Measurements from ENCODE around the gene DIP2C.
"Not testable (repeated sequence)": the region's sequence is repeated elsewhere in the genome, so short reads cannot be mapped to it uniquely, and the experiment has no call there.

The DIP2C gene

GRCh38 chr10:308101-308500 is 381.4 kb downstream of the DIP2C start:
- Mint-ChIP-seq H3K36me3 (no peaks in the 10 kb centered on the region), H3K4me1 (ENCODE audit: low read depth) (no peaks in the 10 kb centered on the region), H3K27me3 (no peaks in the 10 kb centered on the region), H3K9me3 (ENCODE audit: low read depth) (no peaks in the 10 kb centered on the region), H3K4me3 (no peak overlapping the region), H3K27ac (no peak overlapping the region)

DNA sequence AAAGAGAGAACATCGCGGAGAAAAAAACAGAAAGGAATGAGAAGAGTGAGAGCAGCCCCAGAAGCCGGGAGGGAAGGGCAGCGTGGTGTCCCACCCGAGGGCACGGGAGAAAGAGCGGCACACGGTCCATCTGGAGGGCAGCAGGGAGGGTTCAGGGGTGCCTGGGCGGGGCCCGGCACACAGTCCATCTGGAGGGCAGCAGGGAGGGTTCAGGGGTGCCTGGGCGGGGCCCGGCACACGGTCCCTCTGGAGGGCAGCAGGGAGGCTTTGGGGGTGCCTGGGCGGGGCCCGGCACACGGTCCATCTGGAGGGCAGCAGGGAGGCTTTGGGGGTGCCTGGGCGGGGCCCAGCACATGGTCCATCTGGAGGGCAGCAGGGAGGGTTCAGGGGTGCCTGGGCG is 381.8 kb downstream of the DIP2C start:
- H3K9me3 Mint-ChIP-seq (ENCODE audit: low read depth): no peaks in the 10 kb centered on the region
- H3K4me1 Mint-ChIP-seq (ENCODE audit: low read depth): no peaks in the 10 kb centered on the region
- no peak overlapping the region for H3K27ac Mint-ChIP-seq
- no peaks in the 10 kb centered on the region for H3K27me3 Mint-ChIP-seq
- no peak overlapping the region for H3K4me3 Mint-ChIP-seq
- H3K36me3 Mint-ChIP-seq: no peaks in the 10 kb centered on the region

GRCh38 chr10:306675-307185 is 382.7 kb downstream of the DIP2C start:
- Mint-ChIP-seq H3K4me3 (no peak overlapping the region), H3K27me3 (no peaks in the 10 kb centered on the region), H3K27ac (no peak overlapping the region), H3K36me3 (no peaks in the 10 kb centered on the region), H3K4me1 (ENCODE audit: low read depth) (no peaks in the 10 kb centered on the region), H3K9me3 (ENCODE audit: low read depth) (no peaks in the 10 kb centered on the region)

DNA sequence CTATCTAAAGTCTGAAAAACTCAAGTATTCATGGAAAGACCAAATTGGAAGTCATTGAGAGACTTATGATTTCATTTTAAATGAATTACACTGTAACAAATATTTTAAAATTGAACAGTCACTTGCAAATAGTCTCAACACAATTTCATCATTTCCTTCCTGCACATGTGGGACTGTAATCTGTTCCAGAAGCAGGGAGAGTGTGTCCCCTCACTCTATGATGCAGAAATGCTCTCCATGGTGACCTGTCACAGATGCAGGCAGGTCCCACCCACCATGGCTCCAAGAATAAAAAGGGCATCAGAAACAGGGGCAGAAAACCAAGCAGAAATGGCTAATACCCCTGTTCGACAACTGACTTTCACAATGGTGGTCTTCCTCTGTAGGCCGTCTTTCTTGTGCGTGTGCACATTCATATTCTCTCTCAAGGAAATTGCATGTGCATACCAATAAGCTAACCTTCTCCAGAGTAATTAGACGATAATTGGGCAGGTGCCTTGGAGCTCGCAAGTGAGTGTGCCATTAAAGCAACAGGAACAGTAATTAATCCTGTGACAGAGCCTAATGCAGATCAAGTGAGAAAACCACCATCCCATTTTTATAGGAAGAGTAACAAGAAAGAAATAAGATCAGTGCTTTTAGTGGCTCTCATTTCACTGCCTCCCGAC is 383.3 kb downstream of the DIP2C start:
- Mint-ChIP-seq H3K36me3 (no peaks in the 10 kb centered on the region), H3K4me1 (ENCODE audit: low read depth) (no peaks in the 10 kb centered on the region), H3K27ac (no peak overlapping the region), H3K9me3 (ENCODE audit: low read depth) (no peaks in the 10 kb centered on the region), H3K27me3 (no peaks in the 10 kb centered on the region), H3K4me3 (no peak overlapping the region)

DNA sequence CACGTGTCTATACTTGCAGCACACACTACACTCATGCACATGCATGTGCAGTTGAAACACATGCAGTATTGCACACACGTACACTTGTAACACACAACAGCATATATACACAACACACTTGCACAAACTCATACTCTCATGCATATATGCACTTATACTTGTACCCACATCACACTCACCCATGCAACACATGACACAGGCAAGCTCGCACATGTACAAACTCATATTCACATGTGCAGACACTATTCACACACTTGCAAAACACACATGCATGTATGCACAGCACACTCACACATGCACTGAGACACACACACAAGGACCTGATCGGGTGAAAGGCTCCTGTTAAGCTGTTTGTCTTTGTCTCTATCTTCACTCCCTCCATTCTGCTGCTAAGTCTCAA is 384.4 kb downstream of the DIP2C start:
- Mint-ChIP-seq H3K9me3 (ENCODE audit: low read depth) (no peaks in the 10 kb centered on the region), H3K36me3 (peaks cover 2% of the 10 kb centered on the region), H3K27me3 (no peaks in the 10 kb centered on the region), H3K4me3 (no peak overlapping the region), H3K27ac (no peak overlapping the region), H3K4me1 (ENCODE audit: low read depth) (no peaks in the 10 kb centered on the region)

GRCh38 chr10:301536-301935 is 387.9 kb downstream of the DIP2C start:
- Mint-ChIP-seq H3K27ac (no peak overlapping the region), H3K36me3 (peaks cover 3% of the 10 kb centered on the region), H3K27me3 (no peaks in the 10 kb centered on the region), H3K4me1 (ENCODE audit: low read depth) (no peaks in the 10 kb centered on the region), H3K9me3 (ENCODE audit: low read depth) (no peaks in the 10 kb centered on the region), H3K4me3 (no peak overlapping the region)

GRCh38 chr10:300580-300979 is 388.9 kb downstream of the DIP2C start:
- not testable (repeated sequence) for H3K9me3 Mint-ChIP-seq (ENCODE audit: low read depth); H3K4me1 Mint-ChIP-seq (ENCODE audit: low read depth); H3K27ac Mint-ChIP-seq; H3K36me3 Mint-ChIP-seq; H3K27me3 Mint-ChIP-seq; H3K4me3 Mint-ChIP-seq

DNA sequence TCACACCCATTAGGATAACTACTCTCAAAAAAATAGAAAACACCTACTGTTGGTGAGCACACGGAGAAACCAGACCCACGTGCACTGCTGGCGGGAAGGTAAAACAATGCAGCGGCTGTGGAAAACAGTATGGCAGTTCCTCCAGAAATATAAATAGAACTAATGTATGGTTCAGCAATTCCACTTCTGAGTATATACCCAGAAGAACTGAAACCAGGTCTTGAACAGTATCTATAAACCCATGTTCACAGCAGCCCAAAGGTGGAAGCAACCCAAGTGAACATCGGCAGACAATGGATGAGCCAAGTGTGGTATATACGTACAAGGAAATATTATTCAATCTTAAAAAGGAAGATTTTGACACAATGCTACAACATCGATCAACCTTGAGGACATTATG is 389.5 kb downstream of the DIP2C start:
- H3K27ac Mint-ChIP-seq: no peak overlapping the region
- no peaks in the 10 kb centered on the region for H3K4me1 Mint-ChIP-seq (ENCODE audit: low read depth)
- no peaks in the 10 kb centered on the region for H3K27me3 Mint-ChIP-seq
- no peak overlapping the region for H3K4me3 Mint-ChIP-seq
- H3K36me3 Mint-ChIP-seq: peaks cover 4% of the 10 kb centered on the region
- H3K9me3 Mint-ChIP-seq (ENCODE audit: low read depth): no peaks in the 10 kb centered on the region

DNA sequence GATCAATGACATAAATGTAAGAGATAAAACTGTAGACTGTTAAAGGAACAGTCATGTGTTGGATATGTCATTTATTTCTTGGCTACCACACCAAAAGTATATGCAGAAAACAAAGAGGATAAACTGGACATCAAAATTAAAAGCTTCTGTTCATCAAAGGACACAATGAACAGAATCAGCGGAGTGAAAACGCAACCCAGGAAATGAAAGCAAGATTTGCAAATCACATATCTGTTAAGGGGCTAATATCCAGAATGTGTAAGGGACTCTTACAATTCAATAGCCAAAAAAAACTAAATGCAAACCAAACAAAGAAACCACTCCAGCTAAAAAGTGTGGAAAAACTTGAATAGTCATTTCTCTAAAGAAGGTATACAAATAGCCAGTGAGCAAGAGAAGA is 390.0 kb downstream of the DIP2C start:
- Mint-ChIP-seq H3K36me3 (peaks cover 4% of the 10 kb centered on the region), H3K4me1 (ENCODE audit: low read depth) (no peaks in the 10 kb centered on the region), H3K27ac (no peak overlapping the region), H3K4me3 (no peak overlapping the region), H3K9me3 (ENCODE audit: low read depth) (no peaks in the 10 kb centered on the region), H3K27me3 (no peaks in the 10 kb centered on the region)

DNA sequence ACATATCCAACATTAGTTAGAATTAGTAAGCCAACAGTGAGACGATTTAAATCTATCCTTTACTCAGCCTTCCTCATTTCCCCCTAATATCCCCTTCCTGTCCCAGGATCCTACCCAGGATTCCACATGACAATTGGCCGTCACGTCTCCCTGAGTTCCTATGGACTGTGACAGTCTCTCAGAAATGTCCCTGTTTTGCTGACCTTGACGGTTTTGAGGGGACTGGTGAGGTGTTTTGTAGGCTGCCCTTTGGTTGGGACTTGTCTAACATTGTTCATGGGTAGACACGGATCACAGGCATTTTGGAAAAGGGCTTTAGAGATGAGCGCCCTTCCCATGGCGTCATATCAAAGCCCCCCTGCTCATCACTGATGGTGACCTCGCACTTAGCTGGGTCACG is 391.4 kb downstream of the DIP2C start:
- Mint-ChIP-seq H3K27ac (no peak overlapping the region), H3K27me3 (no peaks in the 10 kb centered on the region), H3K36me3 (peaks cover 4% of the 10 kb centered on the region), H3K4me1 (ENCODE audit: low read depth) (peaks cover 2% of the 10 kb centered on the region), H3K4me3 (no peak overlapping the region), H3K9me3 (ENCODE audit: low read depth) (no peaks in the 10 kb centered on the region)

GRCh38 chr10:297567-297966 is 391.9 kb downstream of the DIP2C start:
- Mint-ChIP-seq H3K27ac (no peak overlapping the region), H3K4me3 (no peak overlapping the region), H3K36me3 (peaks cover 4% of the 10 kb centered on the region), H3K9me3 (ENCODE audit: low read depth) (no peaks in the 10 kb centered on the region), H3K4me1 (ENCODE audit: low read depth) (peaks cover 2% of the 10 kb centered on the region), H3K27me3 (no peaks in the 10 kb centered on the region)

GRCh38 chr10:293636-294035 is 395.8 kb downstream of the DIP2C start:
- Mint-ChIP-seq H3K27ac (no peak overlapping the region), H3K9me3 (ENCODE audit: low read depth) (no peaks in the 10 kb centered on the region), H3K36me3 (peaks cover 2% of the 10 kb centered on the region), H3K27me3 (no peaks in the 10 kb centered on the region), H3K4me1 (ENCODE audit: low read depth) (peaks cover 2% of the 10 kb centered on the region), H3K4me3 (no peak overlapping the region)

GRCh38 chr10:290026-290725 is 399.3 kb downstream of the DIP2C start:
- H3K27me3 Mint-ChIP-seq: no peaks in the 10 kb centered on the region
- H3K36me3 Mint-ChIP-seq: no peaks in the 10 kb centered on the region
- H3K4me3 Mint-ChIP-seq: no peak overlapping the region
- H3K9me3 Mint-ChIP-seq (ENCODE audit: low read depth): no peaks in the 10 kb centered on the region
- peaks cover 2% of the 10 kb centered on the region for H3K4me1 Mint-ChIP-seq (ENCODE audit: low read depth)
- no peak overlapping the region for H3K27ac Mint-ChIP-seq

DNA sequence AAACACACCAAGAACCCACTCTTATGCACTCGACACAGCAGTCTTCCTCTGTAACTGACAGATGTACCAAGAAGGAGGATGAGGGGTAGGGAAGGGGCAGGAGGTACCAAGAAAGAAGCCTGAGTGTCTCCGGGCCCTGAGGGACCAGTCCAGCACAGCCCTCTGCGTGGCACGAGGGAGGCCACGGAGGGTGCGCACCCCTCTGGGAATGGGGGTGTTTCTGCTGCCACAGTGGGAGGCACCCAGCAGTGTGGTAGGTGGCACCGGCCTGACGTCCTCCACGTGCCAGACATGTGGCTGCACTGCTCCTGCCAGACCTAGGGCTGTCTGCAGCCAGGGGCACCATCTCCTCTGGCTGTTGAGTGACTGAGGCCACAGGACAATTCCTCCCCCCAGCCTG is 399.9 kb downstream of the DIP2C start:
- no peak overlapping the region for H3K4me3 Mint-ChIP-seq
- H3K27me3 Mint-ChIP-seq: no peaks in the 10 kb centered on the region
- H3K36me3 Mint-ChIP-seq: no peaks in the 10 kb centered on the region
- no peak overlapping the region for H3K27ac Mint-ChIP-seq
- peaks cover 2% of the 10 kb centered on the region for H3K4me1 Mint-ChIP-seq (ENCODE audit: low read depth)
- H3K9me3 Mint-ChIP-seq (ENCODE audit: low read depth): no peaks in the 10 kb centered on the region

GRCh38 chr10:288316-289200 is 400.9 kb downstream of the DIP2C start:
- no peaks in the 10 kb centered on the region for H3K4me1 Mint-ChIP-seq (ENCODE audit: low read depth)
- H3K36me3 Mint-ChIP-seq: no peaks in the 10 kb centered on the region
- H3K4me3 Mint-ChIP-seq: no peak overlapping the region
- H3K9me3 Mint-ChIP-seq (ENCODE audit: low read depth): no peaks in the 10 kb centered on the region
- no peaks in the 10 kb centered on the region for H3K27me3 Mint-ChIP-seq
- no peak overlapping the region for H3K27ac Mint-ChIP-seq
